H1 (cell line): Measurements from ENCODE around the gene CPPED1. TPM values are rescaled to one million over a fixed set of nuclear protein-coding genes. Genes with fewer than 3 reads are reported as not detected.

Source experiments
- BACH1 ChIP-seq: IDR thresholded peaks from 2 replicates; pipeline ENCODE4 v1.6.1; 2012; ENCODE audit warnings: low read length, improper control_type of control experiment
- CTBP2 ChIP-seq: IDR thresholded peaks from 2 replicates; pipeline ENCODE4 v1.7.0; 2011; ENCODE audit warnings: borderline replicate concordance, mild to moderate bottlenecking, moderate library complexity, mixed read lengths, low read length; ENCODE audit not compliant: insufficient read depth, insufficient read length
- MAFK ChIP-seq: IDR thresholded peaks from 2 replicates; pipeline ENCODE4 v1.6.1; 2012; ENCODE audit warnings: low read depth, mild to moderate bottlenecking, improper control_type of control experiment, low read length
- POLR2A ChIP-seq, 2 experiments: IDR thresholded peaks; 1 replicate in 1 of 2; 2 replicates in 1 of 2; pipeline ENCODE4 v1.6.1; 2011; ENCODE audit warnings: low read depth in 2 of 2, low read length in 2 of 2, mild to moderate bottlenecking in 2 of 2; ENCODE audit errors: control extremely low read depth in 1 of 2
- SIX5 ChIP-seq: IDR thresholded peaks from 2 replicates; pipeline ENCODE4 v1.6.1; 2011; ENCODE audit warnings: mild to moderate bottlenecking, low read depth, low read length
- polyA plus RNA-seq, 7 experiments: library from polyadenylated mRNA; depleted of rRNA in 3 of 7; stranded (reverse) in 5 of 7; unstranded in 2 of 7; fragments of >200 nt in 5 of 7; fragments of 200-250 nt in 2 of 7; gene quantifications; 1 replicate in 5 of 7; 2 replicates in 1 of 7; 4 replicates in 1 of 7; pipeline versions ENCODE4 v1.2.1 to v1.2.3, GENCODE V29; 2011 to 2013; ENCODE audit warnings: missing spikeins in 2 of 7, mixed read lengths in 2 of 7
- total RNA-seq: library from RNA; stranded (reverse); fragmentation: NEBNext Ultra II Directional; extraction: Animal tissue kit (Norgen Biotek cat#: 25700); gene quantifications from 2 replicates; pipeline ENCODE4 v1.2.1, GENCODE V29; 2021

The CPPED1 gene
- total and polyA plus RNA-seq, 2 of the 8 experiments (the other 6 are each of a cell fraction or from before 2014, with no cell fraction given) = 3.5 to 11.2 TPM

DNA sequence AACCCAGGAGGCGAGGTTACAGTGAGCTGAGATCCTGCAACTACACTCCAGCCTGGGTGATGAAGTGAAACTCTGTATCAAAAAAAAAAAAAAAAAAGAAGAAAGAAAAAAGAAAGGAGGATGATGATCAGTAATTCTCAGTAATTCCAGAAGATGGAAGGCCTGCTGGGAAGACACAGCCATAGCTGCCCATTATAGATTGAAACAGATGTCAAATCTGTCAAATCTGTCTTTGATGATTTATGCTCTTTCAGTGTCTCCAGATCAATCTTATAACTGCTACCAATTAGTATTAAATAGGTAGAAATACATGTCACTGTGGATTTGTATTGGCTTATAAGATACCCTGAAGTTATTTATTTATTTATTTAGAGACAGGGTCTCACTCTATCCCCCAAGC is 42.9 kb upstream of the CPPED1 start (continued):
- TF ChIP-seq MAFK (no peak), SIX5 (no peak), CTBP2 (no peak), BACH1 (no peak), POLR2A (IDR thresholded peaks at IDR 0.05; ENCODE audit: control extremely low read depth in 1 of 2, low read depth in 2 of 2, low read length in 2 of 2) (no peak)
